ENCODE results near the gene FAM222B. TPM values are rescaled to one million over a fixed set of nuclear protein-coding genes. Genes with fewer than 3 reads are reported as not detected.
A peak's percentile ranks its signal among the peaks of the same experiment; 100 is the strongest.

The FAM222B gene
- total RNA-seq, 6 donors from 2014 or later: 16.8 to 23.1 (median 20.1) TPM

DNA sequence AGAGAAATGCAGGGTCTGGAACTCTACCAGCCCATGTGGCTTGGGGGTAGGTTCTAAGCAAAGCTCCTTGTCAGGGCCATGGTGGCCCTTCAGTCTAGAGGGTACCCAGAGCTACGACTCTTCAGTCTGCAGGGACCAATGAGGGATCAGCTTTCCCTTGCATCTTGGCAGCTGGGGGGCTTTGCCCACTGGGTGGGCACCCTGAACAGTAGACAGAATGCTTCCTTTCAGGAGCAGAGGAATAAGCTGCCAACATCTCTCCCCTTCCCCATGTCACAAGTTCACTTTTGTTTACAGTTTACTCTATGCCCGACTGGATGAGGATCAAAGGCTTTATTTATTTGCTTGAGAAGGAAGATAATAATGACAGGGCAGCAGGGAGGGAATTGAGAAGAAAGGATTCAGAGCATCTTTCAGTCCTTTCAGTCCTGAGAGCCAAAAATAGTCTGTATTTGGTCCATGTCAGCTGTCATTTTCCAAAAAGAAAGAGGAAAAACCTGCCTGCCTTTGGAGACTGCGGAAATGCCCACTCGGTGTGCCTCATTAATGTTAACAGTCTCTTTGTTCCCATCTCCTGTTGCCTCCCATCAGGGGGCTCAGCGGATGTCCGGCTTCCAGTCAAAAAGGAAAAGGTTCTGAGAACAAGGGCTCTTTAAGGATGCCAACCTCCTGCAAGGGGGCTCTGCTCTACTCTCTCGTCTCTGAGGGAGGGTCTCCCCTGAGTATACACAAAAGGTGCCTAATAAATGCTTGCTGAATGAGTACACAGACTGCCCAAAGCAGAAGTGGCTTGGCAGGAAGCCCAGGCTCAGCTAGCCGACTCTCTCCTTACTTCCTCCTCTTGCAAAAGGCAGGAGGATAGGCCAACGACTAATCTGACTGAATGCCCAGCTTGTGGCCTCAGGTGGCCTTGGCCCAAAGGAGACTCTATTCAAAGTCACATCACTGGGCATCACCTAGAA is 81.7 kb downstream of the FAM222B start:
- ATAC-seq (ENCODE audit: low FRiP score in 2 of 2): peak; percentile 27 to 51
- peaks cover 22 to 41% (median 31%) of the 10 kb centered on the region in 4 donors for H3K4me1 ChIP-seq
- peak in 1 of 2 donors; percentile 92 for DNase-seq
- 28 to 33% methylated on average over 9 of the region's 9 CpGs for WGBS, 2 donors
- no peaks in the 10 kb centered on the region for H3K9me3 ChIP-seq
- H3K36me3 ChIP-seq: peaks cover 13 to 45% (median 20%) of the 10 kb centered on the region in 4 donors
- peak overlapping the region; percentile 2 to 65 (median 32) for H3K27ac ChIP-seq
- TF ChIP-seq POLR2AphosphoS5 (IDR thresholded peaks at IDR 0.05): peak in 1 of 2 donors; percentile 17
- TF ChIP-seq, protein P1, sequence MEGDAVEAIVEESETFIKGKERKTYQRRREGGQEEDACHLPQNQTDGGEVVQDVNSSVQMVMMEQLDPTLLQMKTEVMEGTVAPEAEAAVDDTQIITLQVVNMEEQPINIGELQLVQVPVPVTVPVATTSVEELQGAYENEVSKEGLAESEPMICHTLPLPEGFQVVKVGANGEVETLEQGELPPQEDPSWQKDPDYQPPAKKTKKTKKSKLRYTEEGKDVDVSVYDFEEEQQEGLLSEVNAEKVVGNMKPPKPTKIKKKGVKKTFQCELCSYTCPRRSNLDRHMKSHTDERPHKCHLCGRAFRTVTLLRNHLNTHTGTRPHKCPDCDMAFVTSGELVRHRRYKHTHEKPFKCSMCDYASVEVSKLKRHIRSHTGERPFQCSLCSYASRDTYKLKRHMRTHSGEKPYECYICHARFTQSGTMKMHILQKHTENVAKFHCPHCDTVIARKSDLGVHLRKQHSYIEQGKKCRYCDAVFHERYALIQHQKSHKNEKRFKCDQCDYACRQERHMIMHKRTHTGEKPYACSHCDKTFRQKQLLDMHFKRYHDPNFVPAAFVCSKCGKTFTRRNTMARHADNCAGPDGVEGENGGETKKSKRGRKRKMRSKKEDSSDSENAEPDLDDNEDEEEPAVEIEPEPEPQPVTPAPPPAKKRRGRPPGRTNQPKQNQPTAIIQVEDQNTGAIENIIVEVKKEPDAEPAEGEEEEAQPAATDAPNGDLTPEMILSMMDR (IDR thresholded peaks at IDR 0.05): no peak
- H3K27me3 ChIP-seq: no peaks in the 10 kb centered on the region
- H3K4me3 ChIP-seq: no peak overlapping the region

DNA sequence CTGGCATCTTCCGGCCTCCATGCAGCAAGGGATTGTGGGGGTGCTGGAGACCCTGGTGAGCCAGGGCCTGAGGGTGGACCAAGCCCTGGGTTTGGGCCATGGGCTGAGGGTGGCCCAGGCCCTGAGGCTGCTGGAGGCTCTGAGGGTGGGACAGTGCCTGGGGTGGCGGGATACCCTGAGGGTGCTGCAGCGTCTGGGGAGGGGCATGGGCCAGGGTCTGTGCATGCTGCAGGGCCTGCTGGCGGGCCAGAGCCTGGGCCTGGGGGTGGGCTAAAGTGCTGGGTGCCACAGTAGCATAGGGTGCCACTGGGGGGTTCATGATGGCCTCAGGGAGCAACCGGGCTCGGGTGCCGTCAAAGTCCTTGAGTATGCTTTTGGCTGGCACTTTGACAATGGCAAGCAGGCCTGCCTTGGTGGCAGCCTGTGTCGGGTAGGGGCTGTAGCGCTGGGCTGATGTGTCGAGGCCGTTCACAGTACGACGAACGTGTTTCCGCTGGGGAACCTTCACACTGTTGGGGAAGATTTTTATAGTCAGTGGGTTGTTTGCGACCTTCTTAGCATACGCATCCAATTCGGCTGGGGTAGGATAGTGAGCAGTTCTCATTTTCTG is 83.2 kb downstream of the FAM222B start:
- H3K36me3 ChIP-seq: peaks cover 13 to 31% (median 18%) of the 10 kb centered on the region in 4 donors
- H3K4me1 ChIP-seq: peaks cover 22 to 41% (median 31%) of the 10 kb centered on the region in 4 donors
- WGBS, 2 donors: 94 to 96% methylated on average over 14 to 18 of the region's 18 CpGs
- ATAC-seq (ENCODE audit: low FRiP score in 2 of 2) (peak in 1 of 2 donors; percentile 53), DNase-seq (peak; percentile 10 to 53)
- no peak overlapping the region for H3K4me3 ChIP-seq
- no peak for TF ChIP-seq EP300 (IDR thresholded peaks at IDR 0.05)
- TF ChIP-seq POLR2AphosphoS5 (IDR thresholded peaks at IDR 0.05): no peak
- TF ChIP-seq, protein P1 (IDR thresholded peaks at IDR 0.05): no peak
- TF ChIP-seq POLR2A (IDR thresholded peaks at IDR 0.05): no peak
- H3K27me3 ChIP-seq: no peaks in the 10 kb centered on the region
- peak overlapping the region in 1 of 4 donors; percentile 35 for H3K27ac ChIP-seq
- H3K9me3 ChIP-seq: no peaks in the 10 kb centered on the region

GRCh38 chr17:28758411-28759121 is 84.0 kb downstream of the FAM222B start:
- ATAC-seq (ENCODE audit: low FRiP score in 2 of 2) (peak in 1 of 2 donors; percentile 27), DNase-seq (peak; percentile 20 to 76)
- Histone ChIP-seq H3K27ac (peak overlapping the region in 1 of 4 donors; percentile 35), H3K4me1 (peaks cover 20 to 37% (median 26%) of the 10 kb centered on the region in 4 donors), H3K36me3 (peaks cover 13 to 31% (median 18%) of the 10 kb centered on the region in 4 donors), H3K27me3 (no peaks in the 10 kb centered on the region), H3K9me3 (no peaks in the 10 kb centered on the region), H3K4me3 (no peak overlapping the region)
- TF ChIP-seq, protein P1 (IDR thresholded peaks at IDR 0.05): no peak
- no peak for TF ChIP-seq EP300 (IDR thresholded peaks at IDR 0.05)
- no peak for TF ChIP-seq POLR2AphosphoS5 (IDR thresholded peaks at IDR 0.05)
- TF ChIP-seq POLR2A (IDR thresholded peaks at IDR 0.05): no peak
- WGBS, 2 donors: 95 to 100% methylated on average over 5 to 28 of the region's 32 CpGs

DNA sequence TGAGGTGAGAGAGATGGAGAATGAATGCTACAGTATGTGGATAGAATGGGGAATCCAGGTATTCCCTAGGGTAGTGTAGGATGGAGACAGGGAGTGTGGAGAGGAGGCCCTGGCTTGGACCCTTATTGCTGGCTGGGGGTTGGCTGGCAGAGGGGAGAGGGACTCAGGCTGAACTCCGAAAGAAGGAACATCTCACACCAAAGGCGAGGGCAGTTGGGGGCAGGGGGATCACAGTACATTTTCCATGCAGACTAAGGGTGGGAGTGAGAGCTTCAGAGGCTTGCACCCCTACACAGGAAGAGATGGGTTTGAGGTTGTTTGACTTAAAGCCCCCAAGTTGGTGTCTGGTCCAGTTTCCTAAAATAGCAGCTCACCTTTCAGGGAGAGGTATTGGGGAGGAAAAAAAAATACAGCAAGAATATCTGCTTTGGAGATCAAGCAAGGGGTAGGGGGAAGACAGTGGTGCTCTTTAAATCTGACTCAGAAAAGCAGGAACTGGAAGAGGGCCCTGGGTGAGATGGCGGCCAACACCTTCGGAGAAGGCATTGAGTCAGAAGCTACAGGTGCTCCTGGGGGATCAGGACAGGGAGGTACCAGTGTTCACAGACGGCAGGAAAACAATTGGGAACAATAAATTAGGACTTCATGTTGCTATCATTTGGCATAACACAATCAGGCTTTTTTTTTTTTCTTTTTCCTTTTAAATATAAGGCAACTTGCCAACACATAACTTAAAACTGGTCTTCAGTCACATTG is 86.4 kb downstream of the FAM222B start:
- no peaks in the 10 kb centered on the region for H3K27me3 ChIP-seq
- TF ChIP-seq EP300 (IDR thresholded peaks at IDR 0.05) (no peak), POLR2AphosphoS5 (IDR thresholded peaks at IDR 0.05) (no peak), POLR2A (IDR thresholded peaks at IDR 0.05) (no peak)
- TF ChIP-seq, protein P1 (IDR thresholded peaks at IDR 0.05): no peak
- peaks cover 13 to 31% (median 18%) of the 10 kb centered on the region in 4 donors for H3K36me3 ChIP-seq
- no peaks in the 10 kb centered on the region for H3K9me3 ChIP-seq
- ATAC-seq (ENCODE audit: low FRiP score in 2 of 2): no peak
- WGBS, 2 donors: 81 to 83% methylated on average over 5 of the region's 5 CpGs
- peaks cover 5 to 21% (median 14%) of the 10 kb centered on the region in 4 donors for H3K4me1 ChIP-seq
- no peak overlapping the region for H3K27ac ChIP-seq
- H3K4me3 ChIP-seq: no peak overlapping the region
- DNase-seq: no peak

Measured in upper lobe of left lung (tissue), 6 donors.